Activated naive CD8-positive, alpha-beta T cell treated with anti-CD3 and anti-CD28 coated beads, Interleukin-2, amount 10 ng/mL, durations not matched to agents 7 days and 5 days (primary cell): ENCODE data around the gene SLC25A27. TPM values are rescaled to one million over a fixed set of nuclear protein-coding genes. Genes with fewer than 3 reads are reported as not detected.

Experiments
- ATAC-seq: fragments of 150-1000 bp; cut with Tn5 transposase; one replicate; pipeline ENCODE4 v1.10.0; 2021; ENCODE audit warnings: low read depth, moderate library complexity
- POLR2A ChIA-PET: fragments of 350-600 bp; sonication (Branson Sonifier 250); formaldehyde crosslinking; loops from one replicate; lab custom pipeline; 2021; ENCODE audit warnings: antibody characterized with exemption; lab: Charles Lee
- DNase-seq: peaks from one replicate; pipeline ENCODE4 v3.0.0; 2021
- H3K27ac Mint-ChIP-seq: one replicate; pipeline ENCODE4 v1.8.0; 2022; ENCODE audit warnings: mild to moderate bottlenecking, mixed read lengths
- H3K27me3 Mint-ChIP-seq: one replicate; pipeline ENCODE4 v1.8.0; 2022; ENCODE audit warnings: mild to moderate bottlenecking, moderate library complexity, mixed read lengths
- H3K36me3 Mint-ChIP-seq: one replicate; pipeline ENCODE4 v1.8.0; 2021; ENCODE audit warnings: mild to moderate bottlenecking, mixed read lengths
- H3K4me1 Mint-ChIP-seq: one replicate; pipeline ENCODE4 v1.8.0; 2021; ENCODE audit warnings: mixed read lengths
- H3K4me3 Mint-ChIP-seq: one replicate; pipeline ENCODE4 v1.8.0; 2022; ENCODE audit warnings: mild to moderate bottlenecking, moderate library complexity, mixed read lengths
- H3K9me3 Mint-ChIP-seq: one replicate; pipeline ENCODE4 v1.8.0; 2021; ENCODE audit warnings: mixed read lengths
- total RNA-seq, 2 experiments: library from RNA; stranded (reverse); gene quantifications; one replicate each; pipeline ENCODE4 v1.2.3, GENCODE V29; 2021

The SLC25A27 gene
- under 1 TPM; 0.64 to 0.88 TPM for total RNA-seq

GRCh38 chr6:46652603-46653438, at the start of gene SLC25A27, which contains the start of gene CYP39A1:
TSS of gene SLC25A27 (plus strand) at chr6:46652975. CDS start at chr6:46653193, 218 bp downstream.
TSS of gene CYP39A1 (minus strand) at chr6:46652818. CDS start at chr6:46652582, 236 bp downstream.
- ATAC-seq = peak; percentile 99
- POLR2A ChIA-PET = no interaction called here
- Mint-ChIP-seq H3K27me3 (peaks cover 48% of the 10 kb centered on the region), H3K9me3 (no peaks in the 10 kb centered on the region), H3K4me1 (peaks cover 14% of the 10 kb centered on the region), H3K4me3 (peak within 1 kb of the TSS; percentile 90), H3K36me3 (no peaks in the 10 kb centered on the region), H3K27ac (no peak within 1 kb of the TSS)
- peak; percentile 86 for DNase-seq

- Mint-ChIP-seq H3K36me3 (no peaks in the 10 kb centered on the region), H3K4me3 (no peak overlapping the region), H3K27ac (no peak overlapping the region), H3K9me3 (no peaks in the 10 kb centered on the region), H3K27me3 (peaks cover 11% of the 10 kb centered on the region), H3K4me1 (peaks cover 2% of the 10 kb centered on the region)
- ATAC-seq (no peak), DNase-seq (no peak)
- POLR2A ChIA-PET = no interaction called here
Observed at GRCh38 chr6:46605091-46605797, 47.5 kb upstream of the SLC25A27 start.

GRCh38 chr6:46606338-46606737, 46.4 kb upstream of the SLC25A27 start:
- DNase-seq (no peak), ATAC-seq (no peak)
- H3K27ac Mint-ChIP-seq = no peak overlapping the region
- H3K27me3 Mint-ChIP-seq = peaks cover 11% of the 10 kb centered on the region
- POLR2A ChIA-PET = no interaction called here
- peaks cover 2% of the 10 kb centered on the region for H3K4me1 Mint-ChIP-seq
- no peak overlapping the region for H3K4me3 Mint-ChIP-seq
- H3K36me3 Mint-ChIP-seq = no peaks in the 10 kb centered on the region
- H3K9me3 Mint-ChIP-seq = no peaks in the 10 kb centered on the region

- no peaks in the 10 kb centered on the region for H3K36me3 Mint-ChIP-seq
- POLR2A ChIA-PET = no interaction called here
- DNase-seq (no peak), ATAC-seq (no peak)
- H3K27ac Mint-ChIP-seq = no peak overlapping the region
- peaks cover 13% of the 10 kb centered on the region for H3K27me3 Mint-ChIP-seq
- no peaks in the 10 kb centered on the region for H3K9me3 Mint-ChIP-seq
- no peaks in the 10 kb centered on the region for H3K4me1 Mint-ChIP-seq
- H3K4me3 Mint-ChIP-seq = no peak overlapping the region
Observed at GRCh38 chr6:46610862-46611553, 41.8 kb upstream of the SLC25A27 start.

GRCh38 chr6:46612645-46613044, 40.1 kb upstream of the SLC25A27 start:
- Mint-ChIP-seq H3K9me3 (no peaks in the 10 kb centered on the region), H3K4me3 (no peak overlapping the region), H3K36me3 (no peaks in the 10 kb centered on the region), H3K27me3 (peaks cover 15% of the 10 kb centered on the region), H3K4me1 (no peaks in the 10 kb centered on the region), H3K27ac (no peak overlapping the region)
- ATAC-seq (no peak), DNase-seq (no peak)
- POLR2A ChIA-PET = no interaction called here

- Mint-ChIP-seq H3K27ac (no peak overlapping the region), H3K9me3 (no peaks in the 10 kb centered on the region), H3K27me3 (peaks cover 24% of the 10 kb centered on the region), H3K4me1 (no peaks in the 10 kb centered on the region), H3K4me3 (no peak overlapping the region), H3K36me3 (no peaks in the 10 kb centered on the region)
- no peak for DNase-seq
- ATAC-seq = no peak
- POLR2A ChIA-PET = no interaction called here
Observed at GRCh38 chr6:46618726-46619125, 34.0 kb upstream of the SLC25A27 start.

GRCh38 chr6:46626228-46626909, 26.4 kb upstream of the SLC25A27 start:
- POLR2A ChIA-PET = no interaction called here
- ATAC-seq (no peak), DNase-seq (no peak)
- peaks cover 10% of the 10 kb centered on the region for H3K27me3 Mint-ChIP-seq
- peak overlapping the region; percentile 12 for H3K4me3 Mint-ChIP-seq
- no peaks in the 10 kb centered on the region for H3K36me3 Mint-ChIP-seq
- H3K27ac Mint-ChIP-seq = no peak overlapping the region
- no peaks in the 10 kb centered on the region for H3K4me1 Mint-ChIP-seq
- no peaks in the 10 kb centered on the region for H3K9me3 Mint-ChIP-seq

GRCh38 chr6:46626976-46627375, 25.8 kb upstream of the SLC25A27 start:
- H3K9me3 Mint-ChIP-seq = no peaks in the 10 kb centered on the region
- peaks cover 10% of the 10 kb centered on the region for H3K27me3 Mint-ChIP-seq
- no peak overlapping the region for H3K4me3 Mint-ChIP-seq
- no peak overlapping the region for H3K27ac Mint-ChIP-seq
- no peak for DNase-seq
- POLR2A ChIA-PET = no interaction called here
- H3K36me3 Mint-ChIP-seq = no peaks in the 10 kb centered on the region
- no peaks in the 10 kb centered on the region for H3K4me1 Mint-ChIP-seq
- ATAC-seq = no peak

- Mint-ChIP-seq H3K4me1 (no peaks in the 10 kb centered on the region), H3K27me3 (peaks cover 10% of the 10 kb centered on the region), H3K27ac (no peak overlapping the region), H3K4me3 (no peak overlapping the region), H3K36me3 (no peaks in the 10 kb centered on the region), H3K9me3 (no peaks in the 10 kb centered on the region)
- POLR2A ChIA-PET = no interaction called here
- no peak for ATAC-seq
- DNase-seq = no peak
Observed at GRCh38 chr6:46628498-46628897, 24.3 kb upstream of the SLC25A27 start.

GRCh38 chr6:46628976-46629375, 23.8 kb upstream of the SLC25A27 start:
- POLR2A ChIA-PET = no interaction called here
- Mint-ChIP-seq H3K4me3 (no peak overlapping the region), H3K36me3 (no peaks in the 10 kb centered on the region), H3K9me3 (no peaks in the 10 kb centered on the region), H3K27me3 (peaks cover 10% of the 10 kb centered on the region), H3K4me1 (no peaks in the 10 kb centered on the region), H3K27ac (no peak overlapping the region)
- DNase-seq (no peak), ATAC-seq (no peak)

GRCh38 chr6:46629691-46630090, 23.1 kb upstream of the SLC25A27 start:
- no peaks in the 10 kb centered on the region for H3K36me3 Mint-ChIP-seq
- POLR2A ChIA-PET = no interaction called here

GRCh38 chr6:46632053-46632452, 20.7 kb upstream of the SLC25A27 start:
- Mint-ChIP-seq H3K9me3 (no peaks in the 10 kb centered on the region), H3K36me3 (no peaks in the 10 kb centered on the region), H3K27ac (no peak overlapping the region), H3K4me1 (no peaks in the 10 kb centered on the region), H3K4me3 (no peak overlapping the region), H3K27me3 (peaks cover 10% of the 10 kb centered on the region)
- ATAC-seq (no peak), DNase-seq (no peak)
- POLR2A ChIA-PET = no interaction called here

More at GRCh38 chr6:46629691-46630090, 23.1 kb upstream of the SLC25A27 start:
- peaks cover 10% of the 10 kb centered on the region for H3K27me3 Mint-ChIP-seq
- no peak overlapping the region for H3K27ac Mint-ChIP-seq
- DNase-seq (no peak), ATAC-seq (no peak)
- H3K4me3 Mint-ChIP-seq = no peak overlapping the region
- H3K4me1 Mint-ChIP-seq = no peaks in the 10 kb centered on the region
- no peaks in the 10 kb centered on the region for H3K9me3 Mint-ChIP-seq

- DNase-seq = no peak
- POLR2A ChIA-PET = no interaction called here
- no peak for ATAC-seq
- no peaks in the 10 kb centered on the region for H3K4me1 Mint-ChIP-seq
- H3K36me3 Mint-ChIP-seq = no peaks in the 10 kb centered on the region
- no peak overlapping the region for H3K4me3 Mint-ChIP-seq
- no peaks in the 10 kb centered on the region for H3K9me3 Mint-ChIP-seq
- H3K27ac Mint-ChIP-seq = no peak overlapping the region
- H3K27me3 Mint-ChIP-seq = peaks cover 11% of the 10 kb centered on the region
Observed at GRCh38 chr6:46635462-46635861, 17.3 kb upstream of the SLC25A27 start.
